Measurements from ENCODE around the gene PIKFYVE.
A peak's percentile ranks its signal among the peaks of the same experiment; 100 is the strongest.
"Not testable (repeated sequence)": the region's sequence is repeated elsewhere in the genome, so short reads cannot be mapped to it uniquely, and the experiment has no call there.

Gene PIKFYVE

GRCh38 chr2:208265801-208266552 lies at the start of gene PIKFYVE:
PIKFYVE (plus strand) TSS chr2:208266255; CDS start chr2:208271520, 5,265 bp downstream.
- peak; percentile 89 for DNase-seq

DNA sequence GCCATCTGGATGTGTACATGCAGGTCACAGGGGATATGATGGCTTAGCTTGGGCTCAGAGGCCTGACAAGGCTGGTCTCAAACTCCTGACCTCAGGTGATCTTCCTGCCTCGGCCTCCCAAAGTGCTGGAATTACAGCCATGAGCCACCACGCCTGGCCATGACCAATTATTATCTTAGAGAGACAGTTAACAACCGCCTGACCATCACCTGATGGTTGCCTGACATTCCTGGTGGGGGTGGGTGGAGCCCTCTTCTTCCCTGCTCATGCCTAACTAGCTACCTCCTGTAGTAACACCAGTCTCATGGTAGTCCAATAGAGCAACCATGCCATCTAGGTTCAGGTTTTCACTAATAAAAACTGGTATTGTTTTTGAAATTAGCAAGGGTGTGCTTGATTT lies 44.2 kb upstream of the PIKFYVE start:
- DNase-seq: not testable (repeated sequence)

DNA sequence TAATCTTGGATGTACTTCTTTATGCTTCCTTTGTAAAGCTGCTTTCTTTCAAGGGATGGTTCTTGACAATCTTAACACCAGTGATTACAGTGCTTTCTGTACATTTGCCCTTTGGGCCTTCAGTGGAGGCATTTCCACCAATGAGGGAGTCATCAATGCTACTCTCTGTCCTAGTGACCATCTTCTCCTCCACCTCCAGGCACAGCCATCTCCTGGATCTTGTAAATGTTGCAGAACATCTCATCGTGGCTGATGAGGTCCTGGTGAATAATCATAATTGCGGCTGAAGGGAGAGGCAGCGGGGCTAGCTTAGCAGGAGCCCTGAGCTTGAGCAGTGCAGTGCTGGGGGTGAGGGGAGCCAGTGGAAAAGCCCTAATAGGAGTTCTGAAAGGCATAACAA lies 43.7 kb upstream of the PIKFYVE start:
- no peak for DNase-seq

- no peak for DNase-seq
Measured at GRCh38 chr2:208224802-208225201, 41.3 kb upstream of the PIKFYVE start.

DNA sequence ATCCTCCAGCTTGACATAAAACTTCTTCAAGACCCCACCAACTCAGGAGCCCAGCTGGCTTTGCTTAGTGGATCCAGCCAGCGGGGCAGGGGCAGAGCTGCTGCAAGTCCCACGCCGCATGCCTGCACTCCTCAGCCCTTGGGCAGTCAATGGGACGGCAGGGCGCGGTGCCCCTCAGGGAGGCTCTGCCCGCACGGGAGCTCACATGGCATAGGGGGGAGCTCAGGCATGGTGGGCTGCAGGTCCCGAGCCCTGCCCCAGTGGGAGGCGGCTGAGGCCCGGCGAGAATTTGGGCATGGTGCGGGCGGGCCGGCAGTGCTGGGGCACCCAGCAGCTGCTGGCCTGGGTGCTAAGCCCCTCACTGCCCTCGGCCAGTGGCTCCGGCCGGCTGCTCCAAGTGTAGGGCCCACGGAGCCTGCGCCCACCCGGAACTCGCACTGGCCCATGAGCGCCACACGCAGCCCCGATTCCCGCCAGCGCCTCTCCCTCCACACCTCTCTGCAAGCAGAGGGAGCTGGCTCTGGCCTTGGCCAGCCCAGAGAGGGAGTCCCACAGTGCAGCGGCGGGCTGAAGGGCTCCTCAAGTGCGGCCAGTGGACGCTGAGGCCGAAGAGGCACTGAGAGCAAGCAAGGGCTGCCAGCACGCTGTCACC lies 38.3 kb upstream of the PIKFYVE start:
- no peak for DNase-seq

- no peak for DNase-seq
Measured at GRCh38 chr2:208228476-208228875, 37.6 kb upstream of the PIKFYVE start.

GRCh38 chr2:208234786-208235185 lies 31.3 kb upstream of the PIKFYVE start:
- DNase-seq: no peak

DNA sequence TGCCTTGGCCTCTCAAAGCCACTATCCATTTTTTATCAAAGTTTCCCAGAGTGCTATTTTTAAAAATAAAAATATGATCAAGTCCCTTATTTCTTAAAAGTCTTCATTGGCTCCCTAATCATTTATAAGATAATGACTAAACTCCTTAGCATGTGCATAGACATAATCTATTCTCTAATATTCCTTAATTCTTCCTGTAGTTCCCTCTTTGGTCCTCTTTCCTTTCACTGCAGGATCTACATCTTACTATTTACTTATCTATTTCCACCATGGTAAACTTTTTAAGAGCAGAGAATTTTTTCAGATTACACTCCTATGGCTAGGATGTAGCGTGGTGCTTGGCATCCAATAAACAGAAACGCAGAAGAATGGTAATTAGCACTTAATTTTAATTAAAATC lies 30.2 kb upstream of the PIKFYVE start:
- DNase-seq: no peak

DNA sequence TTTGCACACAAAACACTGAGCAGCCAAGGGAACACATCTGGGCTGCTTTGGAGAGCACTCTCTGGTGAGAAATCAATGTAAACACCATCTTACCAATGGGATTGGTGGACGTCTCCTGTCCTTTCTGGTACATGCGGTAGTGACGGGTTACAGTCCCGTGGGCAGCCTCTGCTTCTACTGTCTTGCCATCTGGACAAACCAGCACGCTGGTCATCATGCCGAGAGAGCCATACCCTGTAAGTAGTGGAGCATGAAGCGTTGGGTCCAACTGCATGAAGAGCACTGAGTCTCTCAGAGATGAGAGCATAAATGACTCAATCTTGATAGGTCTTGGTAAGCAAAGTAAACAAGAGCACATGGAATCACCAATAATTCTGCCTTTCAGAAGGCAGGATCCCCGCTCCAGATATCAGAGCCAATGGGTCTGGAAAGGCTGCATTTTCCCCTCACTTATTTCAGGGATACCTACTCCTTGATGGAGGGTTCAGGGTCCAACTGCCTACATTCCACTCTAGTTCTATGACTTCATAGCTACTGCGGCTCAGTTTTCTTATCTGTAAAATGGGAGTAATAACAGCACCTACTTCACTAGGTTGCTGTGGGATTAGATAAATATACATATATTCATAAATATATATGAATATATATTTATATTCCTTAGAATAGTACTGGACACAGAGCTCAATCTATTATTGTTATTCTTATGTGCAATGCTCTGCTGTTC lies 26.1 kb upstream of the PIKFYVE start:
- DNase-seq: no peak

DNA sequence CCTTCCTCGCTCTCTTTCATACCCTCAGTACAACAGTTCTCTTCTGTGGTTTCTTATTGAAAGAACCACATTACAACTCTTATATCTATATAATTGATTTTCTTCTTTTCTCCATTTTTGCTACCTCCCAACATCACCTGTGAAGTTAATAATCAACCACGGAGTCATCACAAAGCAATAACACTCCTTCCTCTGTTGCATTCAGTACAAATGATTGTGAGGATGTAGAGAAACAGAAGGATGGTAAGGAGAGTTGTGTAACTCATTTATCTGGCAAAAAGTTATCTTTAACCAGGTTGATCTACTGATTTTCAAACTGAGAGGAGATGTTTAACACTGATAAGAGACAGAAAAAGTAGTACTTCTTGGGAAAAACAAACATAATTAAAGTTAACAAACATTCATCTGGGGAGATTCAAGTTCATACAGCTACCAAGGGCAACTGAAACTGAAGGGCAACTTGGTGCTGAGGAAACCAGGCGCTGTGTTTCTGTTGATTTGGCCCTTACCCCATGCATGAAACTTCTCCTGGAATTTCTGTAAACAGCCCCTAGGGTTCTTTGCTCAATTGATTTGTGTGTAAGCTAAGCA lies 25.3 kb upstream of the PIKFYVE start:
- no peak for DNase-seq

- no peak for DNase-seq
Measured at GRCh38 chr2:208244422-208244821, 21.6 kb upstream of the PIKFYVE start.

GRCh38 chr2:208245746-208246145 lies 20.3 kb upstream of the PIKFYVE start:
- DNase-seq: no peak

DNA sequence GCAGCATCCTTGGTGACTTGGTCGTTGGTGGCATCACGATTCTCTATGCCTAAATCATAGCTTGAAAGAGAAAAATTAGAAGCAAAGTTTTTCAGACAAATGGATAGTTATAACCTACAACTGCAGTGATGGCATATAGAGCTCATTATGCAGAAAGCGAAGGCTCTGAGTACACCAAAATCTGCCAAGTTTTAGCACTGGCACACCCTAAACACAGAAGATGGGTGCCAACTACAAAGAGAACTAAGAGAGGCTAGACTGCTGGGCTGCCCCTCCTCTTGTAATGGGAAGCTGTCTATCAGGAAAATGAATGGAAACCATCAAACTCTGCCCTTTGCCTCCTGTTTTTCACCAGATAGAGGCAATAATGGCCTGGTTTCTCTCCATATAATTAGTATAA lies 17.5 kb upstream of the PIKFYVE start:
- DNase-seq: no peak

GRCh38 chr2:208249296-208249695 lies 16.8 kb upstream of the PIKFYVE start:
- DNase-seq: no peak

GRCh38 chr2:208250388-208250787 lies 15.7 kb upstream of the PIKFYVE start:
- no peak for DNase-seq

- DNase-seq: no peak
Measured at GRCh38 chr2:208251098-208251497, 15.0 kb upstream of the PIKFYVE start.

- DNase-seq: no peak
Measured at GRCh38 chr2:208252716-208253492, 13.2 kb upstream of the PIKFYVE start.

DNA sequence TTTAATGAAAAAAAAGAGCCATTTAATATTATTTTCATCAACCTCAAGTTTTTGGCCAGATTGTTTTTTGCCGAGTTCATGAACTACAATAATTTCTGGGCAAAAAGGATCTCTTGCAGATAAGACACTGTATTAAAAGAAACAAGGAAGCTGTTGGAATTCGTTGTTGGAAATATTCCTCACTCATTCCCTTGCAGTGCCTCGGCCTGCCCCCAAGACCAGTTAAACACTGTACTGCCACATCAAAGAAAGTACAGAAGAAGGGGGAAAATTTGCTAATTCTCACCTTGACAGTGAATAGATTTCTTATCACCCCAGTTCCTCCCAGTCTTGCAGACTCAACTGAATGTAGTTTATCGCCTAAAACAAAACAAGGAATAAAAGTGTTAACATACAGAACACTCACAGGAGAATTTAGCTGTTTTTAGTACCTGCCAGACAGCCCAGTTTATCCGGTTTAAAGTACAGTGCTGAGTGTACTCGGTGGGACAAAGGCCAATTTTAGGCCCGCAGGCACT lies 12.4 kb upstream of the PIKFYVE start:
- DNase-seq: no peak

DNA sequence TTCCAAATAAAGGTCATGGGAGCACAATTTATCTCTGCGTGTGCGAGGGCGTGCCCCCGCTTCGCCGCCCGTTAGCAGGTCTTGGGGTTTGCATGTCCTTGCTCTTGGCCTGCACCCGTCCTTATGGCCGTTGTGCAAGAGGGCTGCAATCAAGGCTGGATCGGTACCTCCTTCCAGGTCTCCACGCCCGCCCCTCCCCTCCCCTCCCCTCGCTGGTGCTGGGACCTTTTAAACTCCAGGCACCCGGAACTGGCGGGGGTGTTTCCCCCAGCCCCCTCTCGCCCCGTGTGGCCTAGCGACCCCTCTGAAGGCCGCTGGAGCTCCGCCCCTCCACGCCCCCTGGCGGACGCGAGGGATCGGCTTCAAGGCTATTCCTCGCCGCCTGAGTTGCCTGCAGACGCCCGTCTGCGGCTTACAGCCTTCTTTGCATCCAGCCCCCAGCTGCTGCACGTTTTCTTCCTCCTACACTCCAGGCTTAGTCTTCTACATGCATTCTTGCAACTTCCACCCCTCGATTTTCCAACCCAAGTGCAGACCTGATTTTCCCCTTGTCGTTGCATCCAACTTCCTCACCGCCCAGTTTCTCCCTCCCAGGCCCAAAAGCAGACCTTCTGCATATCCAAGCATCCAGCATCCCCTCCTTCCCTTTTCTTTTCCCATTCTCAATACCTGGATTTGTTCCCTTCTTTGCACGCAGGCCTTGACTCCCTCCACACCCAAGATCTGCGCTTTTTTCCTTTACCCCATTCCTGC lies 11.8 kb upstream of the PIKFYVE start:
- peak; percentile 83 for DNase-seq

GRCh38 chr2:208254871-208255556 lies 11.0 kb upstream of the PIKFYVE start, which contains the start of gene IDH1:
IDH1 (minus strand) TSS chr2:208255071; CDS start chr2:208251551, 3,520 bp downstream.
- peak; percentile 90 for DNase-seq

DNA sequence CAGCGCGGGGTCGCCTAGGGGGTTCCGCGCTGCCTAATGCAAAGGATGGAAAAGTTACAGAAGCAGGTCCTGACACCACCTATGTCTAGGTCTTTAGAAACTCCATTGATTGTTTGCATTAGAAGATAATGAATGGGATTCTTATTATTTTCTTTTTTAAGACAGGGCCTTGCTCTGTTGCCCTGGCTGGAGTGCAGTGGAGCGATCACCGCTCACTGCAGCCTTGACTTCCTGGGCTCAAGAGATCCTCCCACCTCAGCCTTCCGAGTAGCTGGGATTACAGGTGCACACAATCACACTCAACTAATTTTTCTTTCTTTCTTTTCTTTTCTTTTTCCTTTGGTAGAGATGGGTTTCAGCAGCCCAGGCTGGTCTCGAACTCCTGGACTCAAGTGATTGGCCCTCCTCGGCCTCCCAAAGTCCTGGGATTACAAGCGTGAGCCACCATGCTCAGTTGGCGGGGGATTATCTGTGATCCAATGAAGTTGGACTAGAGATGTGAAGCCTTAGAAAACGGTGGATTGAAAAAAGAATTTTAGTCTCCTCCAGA lies 10.4 kb upstream of the PIKFYVE start:
- DNase-seq: no peak
